Measurements from ENCODE around the gene TULP4. TPM values are rescaled to one million over a fixed set of nuclear protein-coding genes. Genes with fewer than 3 reads are reported as not detected.

Gene TULP4
- polyA plus RNA-seq, 1 donor (not counting 4 experiments of a cell fraction or from before 2014, with no cell fraction given): 13.1 TPM

DNA sequence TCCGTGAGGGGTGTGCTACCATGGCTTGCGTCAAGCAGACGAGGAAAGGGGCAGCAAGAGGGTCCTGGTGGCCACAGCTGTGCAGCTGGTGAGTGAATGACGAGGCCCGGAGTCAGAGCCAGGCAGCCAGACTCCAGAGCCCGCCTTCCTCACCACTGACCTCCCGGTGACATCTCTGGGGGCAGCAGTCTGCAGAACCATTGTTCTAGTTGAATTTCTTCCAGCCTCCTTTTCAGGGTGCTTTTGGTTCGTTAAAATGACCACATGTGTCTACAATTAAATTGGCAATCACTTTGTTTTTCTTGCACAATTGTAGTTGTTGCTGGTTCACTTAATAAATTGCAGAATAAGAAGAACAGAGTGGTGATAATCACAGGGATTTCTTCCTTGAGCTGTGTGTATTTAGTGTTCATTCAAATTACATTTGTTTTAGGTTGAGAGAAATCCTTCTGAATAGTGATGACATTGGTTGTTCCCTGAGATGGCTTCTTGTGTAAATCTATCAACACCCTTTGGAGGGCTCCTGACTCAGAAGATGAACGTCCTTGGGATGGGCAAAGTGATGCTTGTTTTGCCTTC lies 96.4 kb downstream of the TULP4 start:
- no peaks in the 10 kb centered on the region for H4K20me1 ChIP-seq (ENCODE audit: control insufficient read depth, extremely low read depth, insufficient read depth, low read length)
- no peaks in the 10 kb centered on the region for H3K9me1 ChIP-seq (ENCODE audit: control insufficient read depth, extremely low read depth, insufficient read depth, low read length)
- DNase-seq (ENCODE audit: low read depth, low spot score) (no peak), FAIRE-seq (no peak)
- H3K27ac ChIP-seq (ENCODE audit: control insufficient read depth, insufficient read depth, low read length): no peak overlapping the region
- H2AFZ ChIP-seq (ENCODE audit: control insufficient read depth, low read length): no peak overlapping the region
- no peaks in the 10 kb centered on the region for H3K27me3 ChIP-seq (ENCODE audit: control insufficient read depth, extremely low read depth, insufficient read depth, low read length)
- peaks cover 31% of the 10 kb centered on the region for H3K4me1 ChIP-seq (ENCODE audit: control insufficient read depth, extremely low read depth, insufficient read depth, low read length)
- peaks cover 0 to 5% of the 10 kb centered on the region in 2 experiments for H3K36me3 ChIP-seq (ENCODE audit: control insufficient read depth in 2 of 2, extremely low read depth in 1 of 2, insufficient read depth in 2 of 2, low read length in 2 of 2)
- no peak overlapping the region for H3K9ac ChIP-seq (ENCODE audit: control insufficient read depth, extremely low read depth, insufficient read depth, low read length)
- dilution Hi-C loops (cut with MboI; ENCODE audit: extremely low pct_ligation_motif_present, low sequenced_read_pairs): no loop called here
- TF ChIP-seq EZH2 (IDR thresholded peaks at IDR 0.05; ENCODE audit: low read length): no peak
- TF ChIP-seq, protein P1, sequence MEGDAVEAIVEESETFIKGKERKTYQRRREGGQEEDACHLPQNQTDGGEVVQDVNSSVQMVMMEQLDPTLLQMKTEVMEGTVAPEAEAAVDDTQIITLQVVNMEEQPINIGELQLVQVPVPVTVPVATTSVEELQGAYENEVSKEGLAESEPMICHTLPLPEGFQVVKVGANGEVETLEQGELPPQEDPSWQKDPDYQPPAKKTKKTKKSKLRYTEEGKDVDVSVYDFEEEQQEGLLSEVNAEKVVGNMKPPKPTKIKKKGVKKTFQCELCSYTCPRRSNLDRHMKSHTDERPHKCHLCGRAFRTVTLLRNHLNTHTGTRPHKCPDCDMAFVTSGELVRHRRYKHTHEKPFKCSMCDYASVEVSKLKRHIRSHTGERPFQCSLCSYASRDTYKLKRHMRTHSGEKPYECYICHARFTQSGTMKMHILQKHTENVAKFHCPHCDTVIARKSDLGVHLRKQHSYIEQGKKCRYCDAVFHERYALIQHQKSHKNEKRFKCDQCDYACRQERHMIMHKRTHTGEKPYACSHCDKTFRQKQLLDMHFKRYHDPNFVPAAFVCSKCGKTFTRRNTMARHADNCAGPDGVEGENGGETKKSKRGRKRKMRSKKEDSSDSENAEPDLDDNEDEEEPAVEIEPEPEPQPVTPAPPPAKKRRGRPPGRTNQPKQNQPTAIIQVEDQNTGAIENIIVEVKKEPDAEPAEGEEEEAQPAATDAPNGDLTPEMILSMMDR (optimal IDR thresholded peaks at IDR 0.05 in 1 of 3, IDR thresholded peaks at IDR 0.05 in 1 of 3, conservative IDR thresholded peaks at IDR 0.05 in 1 of 3; ENCODE audit: extremely low read depth in 1 of 3, insufficient read depth in 2 of 3, low read length in 3 of 3): no peak
- H3K79me2 ChIP-seq (ENCODE audit: control insufficient read depth, insufficient read depth, low read length): peaks cover 6% of the 10 kb centered on the region
- H3K4me3 ChIP-seq (ENCODE audit: control insufficient read depth in 2 of 3, extremely low read depth in 1 of 3, insufficient read depth in 2 of 3, low read depth in 1 of 3, low read length in 3 of 3): no peak overlapping the region
- no peaks in the 10 kb centered on the region for H3K9me3 ChIP-seq (ENCODE audit: control insufficient read depth, low read depth, low read length)
- H3K4me2 ChIP-seq (ENCODE audit: control insufficient read depth, extremely low read depth, insufficient read depth, low read depth, low read length): no peak overlapping the region

DNA sequence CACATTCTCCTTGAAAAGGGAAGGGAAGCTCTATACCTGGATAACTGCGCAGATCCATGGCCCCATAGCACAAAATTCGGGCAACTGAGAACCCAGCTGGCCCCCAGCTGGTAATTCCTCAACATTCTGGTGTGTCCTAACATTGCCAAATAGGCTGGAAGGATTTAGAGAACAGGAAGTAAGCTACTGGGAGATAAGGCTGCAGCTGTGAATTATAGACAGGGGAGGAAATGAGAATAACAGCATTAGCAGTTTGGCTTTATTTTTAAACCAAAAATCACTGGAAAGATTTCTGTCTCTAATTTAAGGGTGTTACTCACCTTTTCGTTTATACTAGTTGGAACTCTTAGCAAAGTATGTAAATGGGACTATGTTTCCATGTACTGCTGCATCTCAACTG lies 97.2 kb downstream of the TULP4 start:
- no peak overlapping the region for H2AFZ ChIP-seq (ENCODE audit: control insufficient read depth, low read length)
- no peak for FAIRE-seq
- TF ChIP-seq EZH2 (IDR thresholded peaks at IDR 0.05; ENCODE audit: low read length): no peak
- TF ChIP-seq, protein P1 (optimal IDR thresholded peaks at IDR 0.05 in 1 of 3, IDR thresholded peaks at IDR 0.05 in 1 of 3, conservative IDR thresholded peaks at IDR 0.05 in 1 of 3; ENCODE audit: extremely low read depth in 1 of 3, insufficient read depth in 2 of 3, low read length in 3 of 3): no peak
- H3K4me2 ChIP-seq (ENCODE audit: control insufficient read depth, extremely low read depth, insufficient read depth, low read depth, low read length): no peak overlapping the region
- no peak overlapping the region for H3K9ac ChIP-seq (ENCODE audit: control insufficient read depth, extremely low read depth, insufficient read depth, low read length)
- H3K79me2 ChIP-seq (ENCODE audit: control insufficient read depth, insufficient read depth, low read length): peaks cover 3% of the 10 kb centered on the region
- no peak overlapping the region for H3K27ac ChIP-seq (ENCODE audit: control insufficient read depth, insufficient read depth, low read length)
- peaks cover 28% of the 10 kb centered on the region for H3K4me1 ChIP-seq (ENCODE audit: control insufficient read depth, extremely low read depth, insufficient read depth, low read length)
- H3K9me1 ChIP-seq (ENCODE audit: control insufficient read depth, extremely low read depth, insufficient read depth, low read length): no peaks in the 10 kb centered on the region
- dilution Hi-C loops (cut with MboI; ENCODE audit: extremely low pct_ligation_motif_present, low sequenced_read_pairs): no loop called here
- peaks cover 0 to 9% of the 10 kb centered on the region in 2 experiments for H3K36me3 ChIP-seq (ENCODE audit: control insufficient read depth in 2 of 2, extremely low read depth in 1 of 2, insufficient read depth in 2 of 2, low read length in 2 of 2)
- H3K27me3 ChIP-seq (ENCODE audit: control insufficient read depth, extremely low read depth, insufficient read depth, low read length): no peaks in the 10 kb centered on the region
- DNase-seq (ENCODE audit: low read depth, low spot score): no peak
- H4K20me1 ChIP-seq (ENCODE audit: control insufficient read depth, extremely low read depth, insufficient read depth, low read length): no peaks in the 10 kb centered on the region
- no peaks in the 10 kb centered on the region for H3K9me3 ChIP-seq (ENCODE audit: control insufficient read depth, low read depth, low read length)
- no peak overlapping the region for H3K4me3 ChIP-seq (ENCODE audit: control insufficient read depth in 2 of 3, extremely low read depth in 1 of 3, insufficient read depth in 2 of 3, low read depth in 1 of 3, low read length in 3 of 3)

Data from keratinocyte (primary cell).